ENCODE data around the gene RHOC.

The RHOC gene

DNA sequence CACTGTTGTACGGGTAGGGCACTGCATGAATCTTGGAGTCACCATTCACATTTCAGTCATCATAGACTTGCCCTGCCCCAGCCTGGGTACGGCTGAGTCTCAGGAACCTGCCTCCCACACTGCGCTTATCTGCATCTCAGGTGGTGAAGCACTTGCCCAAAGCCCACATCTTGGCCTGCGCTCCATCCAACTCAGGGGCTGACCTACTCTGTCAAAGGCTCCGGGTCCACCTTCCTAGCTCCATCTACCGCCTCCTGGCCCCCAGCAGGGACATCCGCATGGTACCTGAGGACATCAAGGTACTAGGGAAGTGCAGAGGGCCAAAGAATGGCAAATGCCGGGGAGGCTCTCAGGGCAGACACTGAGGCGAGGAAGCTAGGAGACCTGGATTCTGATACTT lies 11.7 kb downstream of the RHOC start:
- TF ChIP-seq CTCF (IDR thresholded peaks at IDR 0.05) = no peak

GRCh38 chr1:112694363-112694929 lies 12.5 kb downstream of the RHOC start:
- no peak for TF ChIP-seq CTCF (IDR thresholded peaks at IDR 0.05)

GRCh38 chr1:112693821-112694220 lies 13.1 kb downstream of the RHOC start:
- TF ChIP-seq CTCF (IDR thresholded peaks at IDR 0.05) = no peak

DNA sequence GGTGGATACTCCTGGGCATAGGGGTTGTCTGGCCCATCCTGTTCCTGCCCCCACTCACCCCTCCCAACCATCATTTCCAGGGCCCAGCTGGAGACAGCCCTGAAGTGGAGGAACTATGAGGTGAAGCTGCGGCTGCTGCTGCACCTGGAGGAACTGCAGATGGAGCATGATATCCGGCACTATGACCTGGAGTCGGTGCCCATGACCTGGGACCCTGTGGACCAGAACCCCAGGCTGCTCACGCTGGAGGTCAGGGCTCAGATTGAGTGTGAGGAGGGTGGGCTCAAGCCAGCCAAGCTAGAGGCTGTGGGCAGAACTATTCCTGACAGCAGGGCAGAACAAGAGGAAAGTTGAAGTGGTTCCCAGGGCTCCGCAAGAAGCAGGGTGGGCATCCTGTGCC lies 14.2 kb downstream of the RHOC start:
- no peak for TF ChIP-seq CTCF (IDR thresholded peaks at IDR 0.05)

DNA sequence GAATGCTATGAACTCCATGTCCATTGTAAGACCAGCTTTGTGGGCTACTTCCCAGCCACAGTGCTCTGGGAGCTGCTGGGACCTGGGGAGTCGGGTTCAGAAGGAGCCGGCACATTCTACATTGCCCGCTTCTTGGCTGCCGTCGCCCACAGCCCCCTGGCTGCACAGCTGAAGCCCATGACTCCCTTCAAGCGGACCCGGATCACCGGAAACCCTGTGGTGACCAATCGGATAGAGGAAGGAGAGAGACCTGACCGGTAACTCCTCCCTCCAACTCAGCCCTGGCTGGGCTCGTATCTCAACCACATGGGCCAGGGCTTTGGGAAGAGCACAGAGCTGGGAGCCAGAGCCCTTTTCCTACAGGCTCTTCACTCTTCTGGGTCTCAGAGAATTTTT lies 17.1 kb downstream of the RHOC start:
- TF ChIP-seq CTCF (IDR thresholded peaks at IDR 0.05) = no peak

- no peak for TF ChIP-seq CTCF (IDR thresholded peaks at IDR 0.05)
These were observed 17.6 kb downstream of the RHOC start for GRCh38 chr1:112689196-112689841.

DNA sequence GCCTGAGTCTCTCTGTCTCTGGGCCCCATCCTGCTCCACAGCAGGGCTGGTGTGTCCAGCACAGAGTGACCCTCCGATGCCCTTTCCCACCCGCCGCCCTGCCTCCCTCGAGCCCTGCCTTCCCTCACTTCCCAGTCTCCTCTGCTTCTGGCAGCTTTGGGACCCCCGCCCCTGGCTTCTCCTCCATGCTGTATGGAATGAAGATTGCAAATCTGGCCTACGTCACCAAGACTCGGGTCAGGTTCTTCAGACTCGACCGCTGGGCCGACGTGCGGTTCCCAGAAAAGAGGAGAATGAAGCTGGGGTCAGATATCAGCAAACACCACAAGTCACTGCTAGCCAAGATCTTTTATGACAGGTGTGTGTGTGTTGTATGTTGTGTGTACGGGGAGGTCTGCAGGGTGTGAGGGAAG lies 18.1 kb downstream of the RHOC start:
- no peak for TF ChIP-seq CTCF (IDR thresholded peaks at IDR 0.05)
